Kidney epithelial cell (primary cell): ENCODE measurements around the gene ADM5. TPM values are rescaled to one million over a fixed set of nuclear protein-coding genes. Genes with fewer than 3 reads are reported as not detected.

Experiments used
- DNase-seq: peaks from one replicate; pipeline ENCODE4 v3.0.0-alpha.2; 2010; ENCODE audit warnings: low read depth
- H3K27me3 ChIP-seq: 2 replicates; pipeline ENCODE4 v1.6.0; 2011; ENCODE audit warnings: low read length; ENCODE audit not compliant: control insufficient read depth, insufficient read depth
- H3K36me3 ChIP-seq: 2 replicates; pipeline ENCODE4 v1.5.1; 2011; ENCODE audit warnings: low read length; ENCODE audit not compliant: control insufficient read depth, insufficient read depth
- H3K4me3 ChIP-seq: 2 replicates; pipeline ENCODE4 v1.5.1; 2011; ENCODE audit warnings: low read depth, mild to moderate bottlenecking, control low read depth, low read length
- total RNA-seq: library from RNA; depleted of rRNA; stranded (reverse); fragments of >200 nt; gene quantifications from 2 replicates; pipeline ENCODE4 v1.2.3, GENCODE V29; 2015
- TF ChIP-seq, protein P1 (sequence below): IDR thresholded peaks from 2 replicates; pipeline ENCODE4 v1.5.1; 2011; ENCODE audit warnings: mild to moderate bottlenecking, moderate library complexity, low read length, control low read depth, inconsistent platforms; ENCODE audit not compliant: insufficient read depth, poor library complexity, severe bottlenecking

Gene ADM5
- total RNA-seq, 1 donor from 2014 or later, result 1.0 TPM

- TF ChIP-seq, protein P1, sequence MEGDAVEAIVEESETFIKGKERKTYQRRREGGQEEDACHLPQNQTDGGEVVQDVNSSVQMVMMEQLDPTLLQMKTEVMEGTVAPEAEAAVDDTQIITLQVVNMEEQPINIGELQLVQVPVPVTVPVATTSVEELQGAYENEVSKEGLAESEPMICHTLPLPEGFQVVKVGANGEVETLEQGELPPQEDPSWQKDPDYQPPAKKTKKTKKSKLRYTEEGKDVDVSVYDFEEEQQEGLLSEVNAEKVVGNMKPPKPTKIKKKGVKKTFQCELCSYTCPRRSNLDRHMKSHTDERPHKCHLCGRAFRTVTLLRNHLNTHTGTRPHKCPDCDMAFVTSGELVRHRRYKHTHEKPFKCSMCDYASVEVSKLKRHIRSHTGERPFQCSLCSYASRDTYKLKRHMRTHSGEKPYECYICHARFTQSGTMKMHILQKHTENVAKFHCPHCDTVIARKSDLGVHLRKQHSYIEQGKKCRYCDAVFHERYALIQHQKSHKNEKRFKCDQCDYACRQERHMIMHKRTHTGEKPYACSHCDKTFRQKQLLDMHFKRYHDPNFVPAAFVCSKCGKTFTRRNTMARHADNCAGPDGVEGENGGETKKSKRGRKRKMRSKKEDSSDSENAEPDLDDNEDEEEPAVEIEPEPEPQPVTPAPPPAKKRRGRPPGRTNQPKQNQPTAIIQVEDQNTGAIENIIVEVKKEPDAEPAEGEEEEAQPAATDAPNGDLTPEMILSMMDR, result no peak
- Histone ChIP-seq H3K27me3 (no peaks in the 10 kb centered on the region), H3K4me3 (no peak overlapping the region), H3K36me3 (peaks cover 5% of the 10 kb centered on the region)
- DNase-seq, result no peak
These were observed 7.6 kb upstream of the ADM5 start for GRCh38 chr19:49681830-49682229.

GRCh38 chr19:49682274-49682673 is 7.1 kb upstream of the ADM5 start:
- Histone ChIP-seq H3K27me3 (no peaks in the 10 kb centered on the region), H3K36me3 (peaks cover 6% of the 10 kb centered on the region), H3K4me3 (no peak overlapping the region)
- DNase-seq, result no peak
- TF ChIP-seq, protein P1, result no peak

DNA sequence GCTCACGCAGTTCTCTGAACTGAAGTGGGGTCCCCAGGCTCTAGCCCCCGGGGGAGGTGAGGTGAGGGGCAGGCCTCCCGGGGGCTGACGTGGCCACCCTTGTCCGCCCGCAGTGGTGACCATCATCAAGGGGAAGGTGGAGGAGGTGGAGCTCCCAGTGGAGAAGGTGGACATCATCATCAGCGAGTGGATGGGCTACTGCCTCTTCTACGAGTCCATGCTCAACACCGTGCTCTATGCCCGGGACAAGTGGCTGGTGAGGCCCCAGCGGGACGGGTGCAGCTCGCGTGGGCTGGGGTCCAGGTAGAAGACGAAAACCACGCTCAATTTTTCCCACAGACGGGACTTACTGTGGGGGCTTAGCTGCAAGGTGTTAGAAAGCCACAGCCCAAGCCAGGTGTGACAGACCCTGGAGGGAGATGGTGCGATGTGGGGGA is 5.6 kb upstream of the ADM5 start:
- H3K36me3 ChIP-seq, result peaks cover 7% of the 10 kb centered on the region
- H3K4me3 ChIP-seq, result no peak overlapping the region
- no peaks in the 10 kb centered on the region for H3K27me3 ChIP-seq
- no peak for DNase-seq
- TF ChIP-seq, protein P1, result no peak

DNA sequence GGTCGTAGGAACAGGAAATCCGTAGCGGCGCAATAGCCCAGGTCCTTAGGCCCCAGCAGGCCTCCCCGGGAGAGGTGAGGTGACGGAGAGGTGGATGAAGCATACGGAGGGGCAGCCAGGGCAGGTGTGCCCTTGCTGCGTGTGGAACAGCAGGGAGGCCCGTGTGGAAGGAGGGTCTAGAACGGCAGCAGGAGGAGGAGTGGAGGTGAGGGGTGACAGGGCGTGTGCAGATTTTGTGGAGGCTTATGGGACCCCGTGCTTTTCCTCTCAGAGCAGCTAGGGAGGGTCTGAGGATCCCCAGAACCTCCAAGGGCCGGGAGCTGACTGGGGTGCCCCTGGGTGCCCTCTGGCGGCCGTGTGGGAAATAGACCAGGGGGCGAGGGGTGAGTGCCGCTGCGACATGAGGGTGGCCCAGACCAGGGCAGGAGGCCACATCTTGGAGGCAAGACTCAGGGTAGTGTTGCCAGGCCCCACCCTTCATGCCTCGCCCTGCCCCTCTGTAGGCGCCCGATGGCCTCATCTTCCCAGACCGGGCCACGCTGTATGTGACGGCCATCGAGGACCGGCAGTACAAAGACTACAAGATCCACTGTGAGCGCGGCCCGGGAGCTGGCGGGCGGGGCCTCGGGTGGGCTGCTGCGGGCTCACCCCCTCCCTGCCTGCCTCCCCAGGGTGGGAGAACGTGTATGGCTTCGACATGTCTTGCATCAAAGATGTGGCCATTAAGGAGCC is 5.0 kb upstream of the ADM5 start:
- Histone ChIP-seq H3K27me3 (no peaks in the 10 kb centered on the region), H3K36me3 (peaks cover 8% of the 10 kb centered on the region), H3K4me3 (no peak overlapping the region)
- DNase-seq, result no peak
- TF ChIP-seq, protein P1, result peak; percentile 44

- peaks cover 2% of the 10 kb centered on the region for H3K27me3 ChIP-seq
- DNase-seq, result no peak
- TF ChIP-seq, protein P1, result no peak
- H3K36me3 ChIP-seq, result peaks cover 8% of the 10 kb centered on the region
- H3K4me3 ChIP-seq, result no peak overlapping the region
These were observed 4.3 kb upstream of the ADM5 start for GRCh38 chr19:49684983-49685553.
